HG02852 (cell line): ENCODE measurements around the gene TBL1XR1.
"Not testable (repeated sequence)": the region's sequence is repeated elsewhere in the genome, so short reads cannot be mapped to it uniquely, and the experiment has no call there.

Experiments used
- ATAC-seq: cut with Tn5 transposase; IDR thresholded peaks from one replicate; pipeline ENCODE4 v1.9.1; 2021; ENCODE audit warnings: mild to moderate bottlenecking, moderate library complexity; ENCODE audit not compliant: unreplicated experiment

The TBL1XR1 gene

GRCh38 chr3:177209509-177209908 is 12.2 kb upstream of the TBL1XR1 start:
- ATAC-seq, result no peak

DNA sequence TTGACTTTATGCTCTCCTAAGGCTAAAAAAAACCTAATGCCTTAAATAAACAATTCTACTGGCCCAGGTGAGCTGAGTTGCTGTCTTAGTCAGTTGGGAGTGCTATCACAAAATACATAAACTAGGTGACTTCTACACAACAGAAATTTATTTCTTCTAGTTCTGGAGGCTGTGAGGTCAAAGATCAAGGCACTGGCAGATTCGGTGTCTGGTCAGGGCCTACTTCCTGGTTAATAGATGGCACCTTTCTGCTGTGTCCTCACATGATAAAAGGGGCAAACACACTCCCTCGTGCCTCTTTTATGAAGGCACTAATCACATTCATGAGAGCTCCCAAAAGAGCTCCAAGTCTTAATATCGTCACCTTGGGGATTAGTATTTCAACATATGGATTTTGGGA is 11.5 kb upstream of the TBL1XR1 start:
- no peak for ATAC-seq

DNA sequence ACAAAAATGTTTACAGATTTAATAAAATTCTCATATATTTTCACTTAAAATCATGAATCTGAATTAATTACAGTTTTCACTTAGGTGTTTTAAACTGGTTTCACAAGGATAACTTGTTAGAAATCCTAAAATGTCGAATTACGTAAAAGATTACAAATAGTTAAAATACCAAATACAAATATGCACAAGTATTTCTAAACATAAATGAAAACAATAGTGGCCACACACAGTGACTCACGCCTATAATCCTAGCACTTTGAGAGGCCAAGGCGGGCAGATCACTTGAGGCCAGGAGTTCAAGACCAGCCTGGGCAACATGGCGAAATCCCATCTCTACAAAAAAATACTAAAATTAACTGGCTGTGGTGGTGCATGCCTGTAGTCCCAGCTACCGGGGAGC is 10.9 kb upstream of the TBL1XR1 start:
- ATAC-seq, result no peak

DNA sequence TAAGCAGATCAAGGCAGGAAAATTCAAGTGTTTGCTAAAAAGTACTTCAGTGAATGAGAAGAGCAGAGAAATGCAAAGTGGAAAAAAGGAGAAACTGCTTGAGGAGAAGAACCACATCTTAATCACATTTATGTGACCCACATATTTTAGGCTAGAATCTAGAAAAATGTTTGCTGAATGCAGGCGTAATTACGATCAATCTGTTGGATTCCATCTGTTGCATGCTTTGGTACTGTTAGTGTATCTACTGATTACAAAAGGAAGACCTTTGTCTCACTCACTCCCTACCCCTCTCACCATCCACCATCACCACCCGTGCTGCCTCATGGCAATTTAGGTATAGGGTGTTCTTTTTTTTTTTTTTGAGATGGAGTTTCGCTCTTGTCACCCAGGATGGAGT is 9.7 kb upstream of the TBL1XR1 start:
- ATAC-seq, result no peak

DNA sequence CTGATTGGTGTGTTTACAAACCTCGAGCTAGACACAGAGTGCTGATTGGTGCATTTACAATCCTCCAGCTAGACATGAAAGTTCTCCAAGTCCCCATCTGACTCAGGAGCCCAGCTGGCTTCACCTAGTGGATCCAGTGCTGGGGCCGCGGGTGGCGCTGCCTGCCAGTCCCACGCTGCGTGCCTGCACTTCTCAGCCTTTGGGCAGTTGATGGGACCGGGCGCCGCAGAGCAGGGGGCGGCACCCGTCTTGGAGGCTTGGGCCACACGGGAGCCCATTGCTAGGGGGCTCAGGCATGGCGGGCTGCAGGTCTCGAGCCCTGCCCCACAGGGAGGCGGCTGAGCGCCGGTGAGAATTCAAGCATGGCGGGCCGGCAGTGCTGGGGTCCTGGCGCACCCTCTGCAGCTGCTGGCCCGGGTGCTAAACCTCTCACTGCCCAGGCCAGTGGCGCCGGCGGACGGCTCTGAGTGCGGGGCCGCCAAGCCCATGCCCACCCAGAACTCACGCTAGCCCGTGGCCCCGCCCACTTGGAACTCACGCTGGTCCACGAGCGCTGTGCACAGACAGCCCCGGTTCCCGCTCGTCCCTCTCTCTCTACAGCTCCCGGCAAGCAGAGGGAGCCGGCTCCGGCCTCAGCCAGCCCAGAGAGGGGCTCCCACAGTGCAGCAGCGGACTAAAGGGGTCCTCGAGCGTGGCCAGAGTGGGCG is 6.6 kb upstream of the TBL1XR1 start:
- no peak for ATAC-seq

DNA sequence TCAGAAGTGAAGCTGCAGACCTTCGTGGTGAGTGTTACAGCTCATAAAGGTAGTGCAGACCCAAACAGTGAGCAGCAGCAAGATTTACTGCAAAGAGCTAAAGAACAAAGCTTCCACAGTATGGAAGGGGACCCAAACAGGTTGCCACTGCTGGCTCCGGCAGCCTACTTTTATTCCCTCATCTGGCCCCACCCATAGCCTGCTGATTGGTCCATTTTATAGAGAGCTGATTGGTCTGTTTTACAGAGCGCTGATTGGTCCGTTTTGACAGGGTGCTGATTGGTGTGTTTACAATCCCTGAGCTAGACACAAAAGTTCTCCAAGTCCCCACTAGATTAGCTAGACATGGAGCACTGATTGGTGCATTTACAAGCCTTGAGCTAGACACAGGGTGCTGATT is 5.7 kb upstream of the TBL1XR1 start:
- not testable (repeated sequence) for ATAC-seq

DNA sequence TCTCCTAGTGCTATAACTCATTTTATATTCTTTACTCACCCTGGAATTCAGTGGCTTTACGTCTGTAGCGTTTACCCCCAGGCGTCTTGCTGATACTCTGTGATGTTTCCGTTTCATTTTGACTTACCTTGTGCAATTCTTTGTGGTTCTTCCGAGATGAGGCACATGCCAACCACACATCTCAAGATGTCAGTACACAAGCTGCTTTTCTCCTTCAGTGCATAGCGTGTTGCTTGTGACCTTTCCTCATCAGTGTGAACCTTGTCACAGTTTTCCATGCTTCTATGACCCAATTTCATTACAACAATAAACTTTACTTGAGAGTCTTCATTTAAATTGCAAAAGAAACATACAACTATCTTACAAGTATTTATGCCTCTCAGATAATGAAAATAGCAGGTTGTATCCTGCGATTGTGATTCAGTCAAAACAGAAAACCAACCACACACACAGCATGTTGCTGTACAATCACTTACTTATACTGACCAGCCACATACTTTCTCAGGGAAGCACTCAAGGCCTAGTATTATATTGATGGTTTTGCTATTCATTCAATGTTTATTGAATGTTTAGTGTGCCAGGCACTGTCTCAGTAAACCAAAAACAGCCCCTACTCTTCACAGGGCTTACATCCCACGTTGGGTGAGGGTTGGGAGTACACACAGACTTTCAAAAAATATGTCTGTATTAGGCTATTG is 4.6 kb upstream of the TBL1XR1 start:
- ATAC-seq, result peak; percentile 74

DNA sequence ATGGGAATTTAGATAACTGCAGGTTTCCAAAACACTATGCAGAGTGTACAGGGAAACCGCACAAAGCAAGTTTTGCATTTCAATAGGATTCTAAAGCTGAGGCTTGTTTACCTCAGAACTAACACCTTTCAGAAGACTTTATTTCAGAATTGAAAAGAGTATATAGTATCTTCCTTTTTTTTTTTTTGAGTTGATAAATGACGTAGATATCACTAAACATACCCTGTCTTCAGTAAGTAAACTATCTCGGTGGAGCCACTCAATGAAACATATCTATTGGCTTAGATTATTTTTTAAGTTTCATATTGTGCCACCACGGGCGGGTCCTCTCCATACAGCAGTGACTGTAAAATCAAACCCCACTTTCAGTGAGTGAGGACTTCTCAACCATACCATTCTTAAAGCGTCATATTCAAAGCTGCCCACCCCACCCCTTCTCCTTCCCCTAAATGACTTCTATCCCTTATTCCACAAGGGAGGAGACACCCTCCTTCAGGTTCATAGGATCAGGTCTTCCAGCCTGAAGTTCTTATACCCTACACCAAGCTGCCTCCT is 2.0 kb upstream of the TBL1XR1 start:
- no peak for ATAC-seq

- ATAC-seq, result peak; percentile 18
These were observed 612 bp upstream of the TBL1XR1 start for GRCh38 chr3:177197727-177198460.

GRCh38 chr3:177196456-177197040 is 734 bp downstream of the TBL1XR1 start:
- ATAC-seq, result peak; percentile 0

DNA sequence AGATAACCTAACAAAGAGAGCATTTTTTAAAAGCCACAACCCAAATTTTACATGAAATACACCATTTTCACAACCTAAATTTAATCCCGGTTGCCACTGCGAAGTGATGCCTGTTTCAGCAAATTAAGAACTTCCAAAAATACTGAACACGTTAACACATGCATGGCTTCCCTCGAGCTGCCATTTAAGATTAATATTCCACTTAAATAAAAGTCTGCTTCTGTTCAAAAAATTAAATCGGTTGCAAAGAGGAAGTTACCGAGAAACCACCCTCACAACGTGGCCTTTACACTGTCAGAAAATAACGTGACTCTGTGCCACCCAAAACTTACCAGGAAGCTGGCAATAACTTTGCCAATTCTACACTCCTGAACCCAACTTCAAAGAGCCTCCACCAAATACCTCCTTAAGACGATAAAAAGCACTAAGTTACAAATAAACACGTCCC is 1.2 kb downstream of the TBL1XR1 start:
- ATAC-seq, result no peak

GRCh38 chr3:177195242-177195991 is 1.9 kb downstream of the TBL1XR1 start:
- ATAC-seq, result no peak

DNA sequence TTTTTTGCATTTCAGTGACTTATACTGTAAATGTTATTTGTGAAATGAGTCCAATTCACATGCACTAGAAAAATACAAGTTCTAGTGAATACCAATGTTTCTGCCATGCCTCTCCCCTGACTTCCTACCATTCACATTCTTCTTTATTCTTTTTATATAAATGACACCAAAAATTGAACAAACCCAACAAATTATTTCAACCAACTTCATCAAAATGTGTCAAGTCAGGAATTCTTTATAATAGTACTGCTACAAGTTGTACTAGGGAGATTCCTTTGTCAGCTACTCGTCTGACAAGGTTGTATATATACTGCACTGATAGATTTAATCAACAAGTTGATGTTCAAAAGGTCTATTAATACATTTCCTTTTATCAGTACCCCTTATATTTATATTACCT is 3.0 kb downstream of the TBL1XR1 start:
- no peak for ATAC-seq

GRCh38 chr3:177193688-177194268 is 3.5 kb downstream of the TBL1XR1 start:
- no peak for ATAC-seq

DNA sequence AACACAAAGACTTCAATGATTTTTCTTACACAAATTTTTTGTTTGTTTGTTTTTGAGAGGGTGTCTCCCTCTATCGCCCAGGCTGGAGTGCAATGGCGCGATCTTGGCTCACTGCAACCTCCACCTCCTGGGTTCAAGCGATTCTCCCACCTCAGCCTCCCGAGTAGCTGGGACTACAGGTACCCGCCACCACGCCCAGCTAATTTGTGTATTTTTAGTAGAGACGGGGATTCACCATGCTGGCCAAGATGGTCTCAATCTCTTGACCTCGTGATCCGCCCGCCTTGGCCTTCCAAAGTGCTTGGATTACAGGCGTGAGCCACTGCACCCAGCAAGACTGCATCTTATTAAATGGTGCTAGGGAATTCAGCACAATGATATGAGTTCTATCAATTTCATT is 4.0 kb downstream of the TBL1XR1 start:
- ATAC-seq, result not testable (repeated sequence)

- peak; percentile 44 for ATAC-seq
These were observed 6.3 kb downstream of the TBL1XR1 start for GRCh38 chr3:177190756-177191681.

DNA sequence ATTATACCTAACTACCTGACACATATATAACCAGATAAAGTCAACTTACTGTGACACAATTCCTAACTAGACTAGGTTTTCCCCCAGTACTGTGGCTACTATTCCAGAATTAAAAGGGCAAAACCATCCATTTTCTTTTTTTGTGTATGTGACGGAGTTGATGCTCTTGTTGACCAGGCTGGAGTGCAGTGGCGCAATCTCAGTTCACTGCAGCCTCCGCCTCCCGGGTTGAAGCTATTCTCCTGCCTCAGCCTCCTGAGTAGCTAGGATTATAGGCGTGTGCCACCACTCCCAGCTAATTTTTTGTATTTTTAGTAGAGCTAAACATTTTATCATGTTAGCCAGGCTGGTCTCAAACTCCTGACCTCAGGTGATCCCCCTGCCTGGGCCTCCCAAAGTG is 7.1 kb downstream of the TBL1XR1 start:
- ATAC-seq, result not testable (repeated sequence)

GRCh38 chr3:177188325-177188724 is 9.0 kb downstream of the TBL1XR1 start:
- not testable (repeated sequence) for ATAC-seq

DNA sequence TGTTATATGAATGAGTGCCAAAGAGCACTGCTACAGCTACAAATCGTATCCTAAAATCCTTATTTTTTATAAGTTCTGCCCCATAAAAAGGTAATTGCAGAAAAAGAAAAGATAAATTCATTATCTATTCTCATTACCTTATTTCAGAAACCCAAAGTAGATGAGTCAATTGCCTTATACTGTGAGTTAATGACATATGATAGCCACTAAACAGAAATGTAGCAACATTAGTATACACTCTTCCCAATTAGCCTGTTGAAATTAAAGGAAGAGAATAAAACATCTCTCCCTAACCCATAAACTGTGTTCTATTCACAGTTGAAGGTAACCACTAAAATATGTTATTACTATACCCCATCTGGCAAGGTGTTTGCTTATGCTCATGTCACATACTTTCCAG is 11.0 kb downstream of the TBL1XR1 start:
- ATAC-seq, result no peak
